ENCODE data around the gene ZNF74.

- TF ChIP-seq CTCF (IDR thresholded peaks at IDR 0.05) (no peak), POLR2A (IDR thresholded peaks at IDR 0.05) (no peak)
These were observed 29.3 kb downstream of the ZNF74 start for GRCh38 chr22:20423008-20423905.
